Keratinocyte (primary cell): ENCODE results near the gene HOXD11. TPM values are rescaled to one million over a fixed set of nuclear protein-coding genes. Genes with fewer than 3 reads are reported as not detected.

ENCODE experiments used
- DNase-seq: peaks from one replicate; pipeline ENCODE4 v3.0.0-alpha.2; 2011; ENCODE audit warnings: low read depth, missing footprints, low spot score
- FAIRE-seq: peaks from 2 replicates; lab custom pipeline; 2011; peaks lifted over from hg19 to GRCh38; lab: Jason Lieb, UNC
- H2AFZ ChIP-seq: 2 replicates; pipeline ENCODE4 v1.6.0; 2012; ENCODE audit warnings: low read length, control low read depth, inconsistent platforms; ENCODE audit not compliant: control insufficient read depth
- H3K27ac ChIP-seq: 2 replicates; pipeline ENCODE4 v1.5.1; 2011; ENCODE audit warnings: low read length; ENCODE audit not compliant: control insufficient read depth, insufficient read depth
- H3K27me3 ChIP-seq: 3 replicates; pipeline ENCODE4 v1.6.0; 2011; ENCODE audit warnings: low read length; ENCODE audit not compliant: control insufficient read depth, insufficient read depth; ENCODE audit errors: extremely low read depth
- H3K36me3 ChIP-seq, 2 experiments: 2 replicates in 1 of 2; 3 replicates in 1 of 2; pipeline ENCODE4 v1.5.1; 2011; ENCODE audit warnings: low read length in 2 of 2, mild to moderate bottlenecking in 1 of 2; ENCODE audit not compliant: control insufficient read depth in 2 of 2, insufficient read depth in 2 of 2; ENCODE audit errors: extremely low read depth in 1 of 2
- H3K4me1 ChIP-seq: 3 replicates; pipeline ENCODE4 v1.5.1; 2011; ENCODE audit warnings: low read length; ENCODE audit not compliant: control insufficient read depth, insufficient read depth; ENCODE audit errors: extremely low read depth
- H3K4me2 ChIP-seq: 3 replicates; pipeline ENCODE4 v1.6.0; 2011; ENCODE audit warnings: low read depth, low read length; ENCODE audit not compliant: control insufficient read depth, insufficient read depth; ENCODE audit errors: extremely low read depth
- H3K4me3 ChIP-seq, 3 experiments: fragments of 200-600 bp in 1 of 3; sonication (generic) in 1 of 3; 2 replicates in 2 of 3; 3 replicates in 1 of 3; pipeline ENCODE4 v1.5.1; 2011 to 2016; ENCODE audit warnings: low read length in 3 of 3, mild to moderate bottlenecking in 3 of 3, control low read depth in 2 of 3, inconsistent platforms in 1 of 3, low read depth in 1 of 3, mixed read lengths in 1 of 3, mixed run types in 1 of 3, moderate library complexity in 1 of 3; ENCODE audit not compliant: control insufficient read depth in 2 of 3, insufficient read depth in 2 of 3; ENCODE audit errors: extremely low read depth in 1 of 3
- H3K79me2 ChIP-seq: 2 replicates; pipeline ENCODE4 v1.6.0; 2012; ENCODE audit warnings: low read length; ENCODE audit not compliant: control insufficient read depth, insufficient read depth
- H3K9ac ChIP-seq: 3 replicates; pipeline ENCODE4 v1.6.0; 2011; ENCODE audit warnings: low read length; ENCODE audit not compliant: control insufficient read depth, insufficient read depth; ENCODE audit errors: extremely low read depth
- H3K9me1 ChIP-seq: 3 replicates; pipeline ENCODE4 v1.6.0; 2011; ENCODE audit warnings: low read length; ENCODE audit not compliant: control insufficient read depth, insufficient read depth; ENCODE audit errors: extremely low read depth
- H3K9me3 ChIP-seq: 2 replicates; pipeline ENCODE4 v1.5.1; 2012; ENCODE audit warnings: low read depth, low read length; ENCODE audit not compliant: control insufficient read depth
- H4K20me1 ChIP-seq: 3 replicates; pipeline ENCODE4 v1.6.0; 2011; ENCODE audit warnings: low read length; ENCODE audit not compliant: control insufficient read depth, insufficient read depth; ENCODE audit errors: extremely low read depth
- CTCF ChIP-seq, 3 experiments: IDR thresholded peaks in 1 of 3; conservative IDR thresholded peaks in 1 of 3; optimal IDR thresholded peaks in 1 of 3; 2 replicates in 2 of 3; 3 replicates in 1 of 3; pipeline versions ENCODE3 to v1.5.1; 2011; ENCODE audit warnings: low read length in 3 of 3, mild to moderate bottlenecking in 3 of 3, moderate library complexity in 2 of 3, control low read depth in 1 of 3, inconsistent platforms in 1 of 3; ENCODE audit not compliant: insufficient read depth in 2 of 3; ENCODE audit errors: extremely low read depth in 1 of 3
- EZH2 ChIP-seq: IDR thresholded peaks from one replicate; pipeline ENCODE4 v1.6.1; 2012; ENCODE audit warnings: inconsistent platforms, mild to moderate bottlenecking, low read length, moderate library complexity
- dilution Hi-C: fragments of 300-500 bp; cut with MboI; formaldehyde crosslinking; loops from one replicate; pipeline ENCODE4 v1.7.0; 2020; ENCODE audit warnings: low sequenced_read_pairs; ENCODE audit not compliant: extremely low pct_ligation_motif_present
- polyA plus RNA-seq, 5 experiments: library from polyadenylated mRNA; depleted of rRNA in 3 of 5; stranded (reverse) in 3 of 5; stranded (forward) in 1 of 5; unstranded in 1 of 5; fragments of >200 nt; gene quantifications; 1 replicate in 1 of 5; 2 replicates in 3 of 5; 3 replicates in 1 of 5; pipeline versions ENCODE4 v1.2.1 to v1.2.3, GENCODE V29; 2011 to 2012; ENCODE audit warnings: missing spikeins in 2 of 5, low read depth in 1 of 5, low replicate concordance in 1 of 5

HOXD11 gene
- polyA plus RNA-seq, 1 donor (not counting 4 experiments of a cell fraction or from before 2014, with no cell fraction given) = not detected

- Histone ChIP-seq H4K20me1 (no peaks in the 10 kb centered on the region), H3K36me3 (no peaks in the 10 kb centered on the region), H3K27ac (no peak overlapping the region), H3K79me2 (no peaks in the 10 kb centered on the region), H3K27me3 (peaks cover 90% of the 10 kb centered on the region), H2AFZ (no peak overlapping the region), H3K9me3 (peaks cover 8% of the 10 kb centered on the region), H3K4me1 (no peaks in the 10 kb centered on the region), H3K9me1 (no peaks in the 10 kb centered on the region), H3K9ac (no peak overlapping the region), H3K4me3 (no peak overlapping the region), H3K4me2 (no peak overlapping the region)
- DNase-seq (no peak), FAIRE-seq (no peak)
- no peak for TF ChIP-seq CTCF (optimal IDR thresholded peaks at IDR 0.05 in 1 of 3, IDR thresholded peaks at IDR 0.05 in 1 of 3, conservative IDR thresholded peaks at IDR 0.05 in 1 of 3; ENCODE audit: extremely low read depth in 1 of 3, insufficient read depth in 2 of 3, low read length in 3 of 3)
- dilution Hi-C loops = no loop called here
Observed at GRCh38 chr2:176076063-176076462, 31.0 kb upstream of the HOXD11 start.

GRCh38 chr2:176076796-176077195 lies 30.3 kb upstream of the HOXD11 start:
- Histone ChIP-seq H3K9ac (no peak overlapping the region), H3K4me1 (no peaks in the 10 kb centered on the region), H3K4me3 (no peak overlapping the region), H3K4me2 (no peak overlapping the region), H3K9me1 (no peaks in the 10 kb centered on the region), H3K9me3 (peaks cover 12% of the 10 kb centered on the region), H3K79me2 (no peaks in the 10 kb centered on the region), H4K20me1 (no peaks in the 10 kb centered on the region), H2AFZ (no peak overlapping the region), H3K36me3 (no peaks in the 10 kb centered on the region), H3K27ac (no peak overlapping the region), H3K27me3 (peaks cover 90% of the 10 kb centered on the region)
- DNase-seq (no peak), FAIRE-seq (no peak)
- TF ChIP-seq CTCF (optimal IDR thresholded peaks at IDR 0.05 in 1 of 3, IDR thresholded peaks at IDR 0.05 in 1 of 3, conservative IDR thresholded peaks at IDR 0.05 in 1 of 3; ENCODE audit: extremely low read depth in 1 of 3, insufficient read depth in 2 of 3, low read length in 3 of 3) (no peak), EZH2 (no peak)
- dilution Hi-C loops = no loop called here
